ENCODE results near the gene LRRC4B. TPM values are rescaled to one million over a fixed set of nuclear protein-coding genes. Genes with fewer than 3 reads are reported as not detected.
A peak's percentile ranks its signal among the peaks of the same experiment; 100 is the strongest.

LRRC4B gene
- total RNA-seq, 2 experiments from 2014 or later, result not detected

- H3K9me3 Mint-ChIP-seq, result no peaks in the 10 kb centered on the region
- DNase-seq (no peak), ATAC-seq (ENCODE audit: low read depth) (no peak)
- peak overlapping the region; percentile 42 for H3K4me3 Mint-ChIP-seq
- POLR2A ChIA-PET, result no interaction called here
- H3K27me3 Mint-ChIP-seq, result peaks cover 56% of the 10 kb centered on the region
- H3K36me3 Mint-ChIP-seq, result no peaks in the 10 kb centered on the region
- peaks cover 8% of the 10 kb centered on the region for H3K4me1 Mint-ChIP-seq
- H3K27ac Mint-ChIP-seq, result no peak overlapping the region
Measured at GRCh38 chr19:50565984-50566903, 2.0 kb downstream of the LRRC4B start.

DNA sequence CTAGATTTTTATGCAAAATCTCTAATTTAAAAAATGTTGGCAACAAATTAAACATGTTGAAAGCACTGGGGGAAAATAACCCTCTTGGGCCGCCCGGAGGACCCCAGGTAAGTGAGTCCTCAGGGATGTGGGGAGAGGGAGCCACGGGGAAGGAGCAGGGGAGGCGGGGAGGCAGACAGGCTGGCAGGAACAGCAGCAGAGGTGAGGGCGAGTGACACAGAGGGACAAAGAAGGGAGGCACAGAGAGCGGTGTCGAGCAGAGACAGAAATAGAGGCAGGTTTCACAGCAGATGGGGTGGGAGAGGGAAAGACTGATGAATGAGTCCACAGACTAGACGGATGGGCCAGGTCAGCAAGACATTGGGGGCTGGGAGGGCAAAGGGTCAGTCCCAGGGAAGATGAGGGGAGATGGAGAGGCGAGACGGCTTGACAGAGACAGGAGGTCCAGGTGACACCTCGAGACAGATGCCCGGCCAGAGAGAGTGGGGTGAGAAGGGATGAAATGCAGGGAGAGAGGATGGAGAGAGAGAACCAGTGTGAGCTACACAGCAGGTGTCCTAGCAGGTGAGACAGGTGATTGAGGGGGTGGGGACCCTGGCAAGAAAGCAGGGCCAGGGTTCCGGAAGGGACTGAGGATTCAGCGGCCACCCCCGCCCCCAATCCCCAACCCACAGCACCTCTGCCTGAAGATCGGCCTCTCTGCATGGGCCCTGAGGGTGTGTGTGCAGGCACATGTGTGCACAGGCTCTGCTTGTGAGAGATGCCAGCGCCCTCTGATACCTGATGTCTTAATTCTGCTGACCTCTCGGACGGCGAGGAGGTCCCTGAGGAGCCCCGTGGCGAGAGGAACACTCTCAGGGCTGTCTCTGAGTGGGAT, 3.8 kb downstream of the LRRC4B start:
- POLR2A ChIA-PET, result no interaction called here
- Mint-ChIP-seq H3K36me3 (no peaks in the 10 kb centered on the region), H3K9me3 (no peaks in the 10 kb centered on the region), H3K27me3 (peaks cover 47% of the 10 kb centered on the region), H3K4me3 (no peak overlapping the region), H3K27ac (no peak overlapping the region), H3K4me1 (peaks cover 8% of the 10 kb centered on the region)
- no peak for ATAC-seq (ENCODE audit: low read depth)
- DNase-seq, result no peak

- POLR2A ChIA-PET, result no interaction called here
- no peak for DNase-seq
- Mint-ChIP-seq H3K36me3 (no peaks in the 10 kb centered on the region), H3K4me3 (no peak overlapping the region), H3K9me3 (no peaks in the 10 kb centered on the region), H3K27me3 (peaks cover 41% of the 10 kb centered on the region), H3K4me1 (peaks cover 8% of the 10 kb centered on the region), H3K27ac (no peak overlapping the region)
- ATAC-seq (ENCODE audit: low read depth), result no peak
Measured at GRCh38 chr19:50563597-50563996, 4.6 kb downstream of the LRRC4B start.

GRCh38 chr19:50562996-50563395, 5.2 kb downstream of the LRRC4B start:
- Mint-ChIP-seq H3K36me3 (no peaks in the 10 kb centered on the region), H3K27ac (no peak overlapping the region), H3K27me3 (peaks cover 42% of the 10 kb centered on the region), H3K4me3 (no peak overlapping the region), H3K4me1 (peaks cover 8% of the 10 kb centered on the region), H3K9me3 (no peaks in the 10 kb centered on the region)
- DNase-seq (no peak), ATAC-seq (ENCODE audit: low read depth) (no peak)
- POLR2A ChIA-PET, result no interaction called here

GRCh38 chr19:50562329-50562728, 5.9 kb downstream of the LRRC4B start:
- no peaks in the 10 kb centered on the region for H3K36me3 Mint-ChIP-seq
- no peak for ATAC-seq (ENCODE audit: low read depth)
- peaks cover 8% of the 10 kb centered on the region for H3K4me1 Mint-ChIP-seq
- H3K27me3 Mint-ChIP-seq, result peaks cover 42% of the 10 kb centered on the region
- no peak overlapping the region for H3K4me3 Mint-ChIP-seq
- no peak for DNase-seq
- no peaks in the 10 kb centered on the region for H3K9me3 Mint-ChIP-seq
- POLR2A ChIA-PET, result no interaction called here
- H3K27ac Mint-ChIP-seq, result no peak overlapping the region

DNA sequence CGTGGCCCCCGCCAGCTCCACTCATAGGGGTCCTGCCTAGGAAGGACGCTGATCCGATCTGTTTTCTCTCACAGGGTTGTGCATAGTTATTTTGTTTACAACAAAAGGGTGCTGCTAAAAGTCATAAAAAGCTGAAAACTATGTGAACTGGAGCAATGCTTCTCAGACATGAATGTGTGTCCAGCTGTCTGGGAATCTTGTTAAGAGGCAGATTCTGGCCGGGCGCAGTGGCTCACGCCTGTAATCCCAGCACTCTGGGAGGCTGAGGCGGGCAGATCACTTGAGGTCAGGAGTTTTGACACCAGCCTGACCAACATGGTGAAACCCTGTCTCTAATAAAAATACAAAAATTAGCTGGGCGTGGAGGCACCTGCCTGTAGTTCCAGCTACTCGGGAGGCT, 8.6 kb downstream of the LRRC4B start:
- peaks cover 7% of the 10 kb centered on the region for H3K4me1 Mint-ChIP-seq
- H3K9me3 Mint-ChIP-seq, result no peaks in the 10 kb centered on the region
- POLR2A ChIA-PET, result no interaction called here
- no peaks in the 10 kb centered on the region for H3K36me3 Mint-ChIP-seq
- H3K27ac Mint-ChIP-seq, result no peak overlapping the region
- H3K27me3 Mint-ChIP-seq, result peaks cover 35% of the 10 kb centered on the region
- no peak overlapping the region for H3K4me3 Mint-ChIP-seq
- DNase-seq (no peak), ATAC-seq (ENCODE audit: low read depth) (no peak)

DNA sequence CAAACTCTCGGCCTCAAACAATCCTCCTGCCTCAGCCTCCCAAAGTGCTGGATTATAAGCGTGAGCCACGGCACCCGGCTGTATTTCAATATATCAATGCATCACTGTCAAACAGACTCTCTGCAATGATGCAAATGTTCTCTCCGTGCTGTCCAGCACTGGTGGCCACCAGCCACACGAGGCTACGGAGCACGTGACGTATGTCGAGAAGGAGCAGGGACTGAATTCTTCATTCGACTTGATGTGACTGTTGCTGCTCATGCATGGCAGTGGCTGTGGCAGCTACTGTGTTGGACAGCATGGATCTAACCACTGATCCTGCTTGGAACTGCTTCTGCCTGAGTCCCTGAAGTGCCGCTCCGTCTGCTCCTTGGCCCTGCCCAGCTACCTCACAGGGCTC, 9.8 kb downstream of the LRRC4B start:
- DNase-seq (no peak), ATAC-seq (ENCODE audit: low read depth) (no peak)
- peaks cover 7% of the 10 kb centered on the region for H3K4me1 Mint-ChIP-seq
- POLR2A ChIA-PET, result no interaction called here
- H3K27me3 Mint-ChIP-seq, result peaks cover 29% of the 10 kb centered on the region
- no peaks in the 10 kb centered on the region for H3K9me3 Mint-ChIP-seq
- H3K36me3 Mint-ChIP-seq, result no peaks in the 10 kb centered on the region
- H3K27ac Mint-ChIP-seq, result no peak overlapping the region
- H3K4me3 Mint-ChIP-seq, result no peak overlapping the region

- Mint-ChIP-seq H3K4me1 (peaks cover 7% of the 10 kb centered on the region), H3K4me3 (no peak overlapping the region), H3K27me3 (peaks cover 33% of the 10 kb centered on the region), H3K9me3 (no peaks in the 10 kb centered on the region), H3K27ac (no peak overlapping the region), H3K36me3 (no peaks in the 10 kb centered on the region)
- DNase-seq, result no peak
- ATAC-seq (ENCODE audit: low read depth), result no peak
- POLR2A ChIA-PET, result no interaction called here
Measured at GRCh38 chr19:50558039-50558438, 10.2 kb downstream of the LRRC4B start.

DNA sequence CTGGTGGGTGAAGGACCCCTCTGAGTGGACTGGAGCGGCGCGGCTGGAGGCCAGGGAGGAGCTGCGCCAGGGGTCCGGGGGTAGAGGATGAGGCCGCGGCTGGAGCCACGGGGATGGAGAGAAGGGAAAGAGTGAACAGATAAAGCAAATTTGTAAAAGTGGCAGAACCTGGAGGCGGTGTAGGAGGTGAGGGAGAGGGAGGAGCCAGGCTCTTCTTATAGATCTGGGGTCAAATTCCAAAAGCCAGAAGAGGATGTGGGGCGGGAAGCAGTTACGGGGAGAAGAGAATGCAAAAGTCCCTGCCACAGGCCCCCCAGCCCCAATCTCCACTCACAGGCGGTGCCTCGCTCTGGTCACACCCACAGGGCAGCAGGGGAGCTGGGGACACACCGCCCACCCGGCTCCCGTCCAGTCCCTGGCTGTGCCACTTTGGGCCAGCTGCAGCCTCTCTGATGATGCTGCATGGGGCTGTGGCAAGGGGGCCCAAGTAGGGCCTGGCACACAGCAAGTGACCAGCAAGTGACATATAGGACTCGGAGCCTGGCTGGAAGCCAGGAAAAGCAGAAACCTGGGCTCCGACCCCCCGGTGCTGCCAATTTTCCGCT, 11.1 kb downstream of the LRRC4B start:
- H3K4me1 Mint-ChIP-seq, result peaks cover 7% of the 10 kb centered on the region
- no peak for DNase-seq
- ATAC-seq (ENCODE audit: low read depth), result no peak
- H3K36me3 Mint-ChIP-seq, result no peaks in the 10 kb centered on the region
- H3K4me3 Mint-ChIP-seq, result no peak overlapping the region
- POLR2A ChIA-PET, result interaction anchor here (1.7 kb wide), 1 partner anchor 200 kb away, joined by 7 read pairs; no protein-coding TSS in a partner anchor
- H3K27ac Mint-ChIP-seq, result no peak overlapping the region
- peaks cover 37% of the 10 kb centered on the region for H3K27me3 Mint-ChIP-seq
- no peaks in the 10 kb centered on the region for H3K9me3 Mint-ChIP-seq

- Mint-ChIP-seq H3K4me1 (peaks cover 7% of the 10 kb centered on the region), H3K27ac (peak overlapping the region; percentile 83), H3K9me3 (no peaks in the 10 kb centered on the region), H3K36me3 (no peaks in the 10 kb centered on the region), H3K4me3 (peak overlapping the region; percentile 96), H3K27me3 (peaks cover 42% of the 10 kb centered on the region)
- ATAC-seq (ENCODE audit: low read depth), result peak; percentile 85
- DNase-seq, result peak; percentile 90
- POLR2A ChIA-PET, result interaction anchor here (0.6 to 1.7 kb wide), 3 partner anchors 13 to 627 kb away, joined by 3 to 7 read pairs (median 3); partner anchors contain the start of gene NUP62
Measured at GRCh38 chr19:50556282-50557008, 11.8 kb downstream of the LRRC4B start.

DNA sequence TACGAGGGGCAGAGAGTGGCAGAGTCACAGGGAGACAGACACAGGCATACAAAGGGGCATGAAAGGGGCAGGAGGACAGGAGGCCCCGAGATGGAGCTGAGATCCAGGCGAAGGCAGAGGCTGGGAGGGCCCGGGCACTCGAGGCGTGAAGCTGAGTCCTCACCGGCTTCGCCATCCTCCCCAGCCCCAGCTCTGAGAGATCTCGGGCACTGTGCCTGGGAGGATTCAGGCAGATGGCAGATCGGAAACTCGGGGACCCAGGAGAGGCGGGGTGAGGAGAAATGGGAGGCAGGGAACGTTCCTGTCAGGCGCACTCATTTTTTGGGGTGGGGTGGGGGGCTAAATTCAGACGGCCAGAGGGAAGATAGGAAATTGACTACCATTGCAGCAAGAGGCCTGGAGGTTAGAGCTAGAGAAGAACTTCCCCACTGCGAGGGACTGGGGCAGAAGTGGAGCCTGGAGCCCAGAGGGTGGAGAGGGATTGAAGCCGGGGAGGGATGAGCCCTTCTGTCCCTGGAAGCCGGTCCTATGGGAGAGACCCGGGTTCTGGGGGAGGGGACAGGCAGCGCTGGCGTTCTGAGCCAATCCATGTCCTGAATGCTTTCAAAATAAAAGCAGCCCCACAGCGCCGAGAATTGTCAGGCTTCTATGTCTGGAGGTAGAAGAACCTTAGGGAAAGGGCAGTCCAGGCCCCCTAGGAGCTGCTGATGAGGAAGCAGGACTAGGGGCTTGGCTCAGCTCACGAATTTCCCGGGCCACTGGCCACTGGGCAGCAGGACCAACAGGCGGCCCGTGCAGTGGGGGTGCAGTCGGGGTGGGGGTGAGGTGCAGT, 12.6 kb downstream of the LRRC4B start:
- H3K27me3 Mint-ChIP-seq, result peaks cover 45% of the 10 kb centered on the region
- DNase-seq, result no peak
- no peak overlapping the region for H3K27ac Mint-ChIP-seq
- H3K4me3 Mint-ChIP-seq, result peak overlapping the region; percentile 96
- ATAC-seq (ENCODE audit: low read depth), result no peak
- POLR2A ChIA-PET, result interaction anchor here (0.6 to 1.7 kb wide), 3 partner anchors 14 to 626 kb away, joined by 3 to 7 read pairs (median 3); partner anchors contain the start of gene NUP62
- H3K4me1 Mint-ChIP-seq, result peaks cover 7% of the 10 kb centered on the region
- no peaks in the 10 kb centered on the region for H3K36me3 Mint-ChIP-seq
- H3K9me3 Mint-ChIP-seq, result no peaks in the 10 kb centered on the region

- Mint-ChIP-seq H3K27me3 (peaks cover 51% of the 10 kb centered on the region), H3K9me3 (no peaks in the 10 kb centered on the region), H3K27ac (no peak overlapping the region), H3K4me1 (peaks cover 7% of the 10 kb centered on the region), H3K4me3 (peak overlapping the region; percentile 96), H3K36me3 (no peaks in the 10 kb centered on the region)
- POLR2A ChIA-PET, result interaction anchor here (1.7 kb wide), 1 partner anchor 198 kb away, joined by 7 read pairs; no protein-coding TSS in a partner anchor
- ATAC-seq (ENCODE audit: low read depth) (no peak), DNase-seq (no peak)
Measured at GRCh38 chr19:50555033-50555432, 13.2 kb downstream of the LRRC4B start.

Measured in activated naive CD8-positive, alpha-beta T cell treated with anti-CD3 and anti-CD28 coated beads, Interleukin-2, amount 10 ng/mL, durations not matched to agents 7 days and 5 days (primary cell).